ENCODE results near the gene C13orf46. TPM values are rescaled to one million over a fixed set of nuclear protein-coding genes. Genes with fewer than 3 reads are reported as not detected.

C13orf46 gene
- total and polyA plus RNA-seq, 2 donors (not counting 1 experiment from before 2014, with no cell fraction given): 0.50 to 0.56 TPM

GRCh38 chr13:113916330-113916815, 57.5 kb downstream of the C13orf46 start:
- H3K9ac ChIP-seq (ENCODE audit: insufficient read depth, low read length): no peak overlapping the region
- no peaks in the 10 kb centered on the region for H3K9me3 ChIP-seq (ENCODE audit: control insufficient read depth, insufficient read depth, low read depth, low read length)

GRCh38 chr13:113915786-113916329, 58.0 kb downstream of the C13orf46 start:
- Histone ChIP-seq H3K9me3 (ENCODE audit: control insufficient read depth, insufficient read depth, low read depth, low read length) (no peaks in the 10 kb centered on the region), H3K27ac (ENCODE audit: insufficient read depth, low read length) (no peak overlapping the region), H3K27me3 (ENCODE audit: control insufficient read depth, insufficient read depth, low read length) (no peaks in the 10 kb centered on the region), H3K4me2 (ENCODE audit: extremely low read depth, insufficient read depth, low read length) (no peak overlapping the region), H3K79me2 (ENCODE audit: control insufficient read depth, insufficient read depth, low read length) (no peaks in the 10 kb centered on the region), H3K9ac (ENCODE audit: insufficient read depth, low read length) (no peak overlapping the region), H3K4me3 (replicated peaks in 1 of 4; ENCODE audit: control extremely low read depth in 1 of 4, insufficient read depth in 1 of 4, low read depth in 3 of 4, low read length in 4 of 4) (no peak overlapping the region), H3K36me3 (ENCODE audit: control insufficient read depth, insufficient read depth, low read length) (no peaks in the 10 kb centered on the region), H2AFZ (ENCODE audit: low read length) (no peak overlapping the region), H4K20me1 (ENCODE audit: control insufficient read depth, extremely low read depth, insufficient read depth, low read length) (no peaks in the 10 kb centered on the region), H3K4me1 (ENCODE audit: control insufficient read depth, extremely low read depth, insufficient read depth, low read length) (no peaks in the 10 kb centered on the region)
- DNase-seq (ENCODE audit: low read depth in 2 of 2): no peak
- no peak for TF ChIP-seq EZH2 (IDR thresholded peaks at IDR 0.05; ENCODE audit: low read length, missing control alignments)
- no peak for TF ChIP-seq CTCF (conservative IDR thresholded peaks at IDR 0.05 in 1 of 2, IDR thresholded peaks at IDR 0.05 in 1 of 2; ENCODE audit: low read depth in 1 of 2, low read length in 2 of 2)

More at GRCh38 chr13:113916330-113916815, 57.5 kb downstream of the C13orf46 start:
- H4K20me1 ChIP-seq (ENCODE audit: control insufficient read depth, extremely low read depth, insufficient read depth, low read length): no peaks in the 10 kb centered on the region
- H3K27ac ChIP-seq (ENCODE audit: insufficient read depth, low read length): no peak overlapping the region
- no peak overlapping the region for H3K4me3 ChIP-seq (replicated peaks in 1 of 4; ENCODE audit: control extremely low read depth in 1 of 4, insufficient read depth in 1 of 4, low read depth in 3 of 4, low read length in 4 of 4)
- no peaks in the 10 kb centered on the region for H3K36me3 ChIP-seq (ENCODE audit: control insufficient read depth, insufficient read depth, low read length)
- H3K4me1 ChIP-seq (ENCODE audit: control insufficient read depth, extremely low read depth, insufficient read depth, low read length): no peaks in the 10 kb centered on the region
- no peaks in the 10 kb centered on the region for H3K79me2 ChIP-seq (ENCODE audit: control insufficient read depth, insufficient read depth, low read length)
- H3K4me2 ChIP-seq (ENCODE audit: extremely low read depth, insufficient read depth, low read length): no peak overlapping the region
- no peak overlapping the region for H2AFZ ChIP-seq (ENCODE audit: low read length)
- peak in 1 of 2 donors; percentile 84 for DNase-seq (ENCODE audit: low read depth in 2 of 2)
- H3K27me3 ChIP-seq (ENCODE audit: control insufficient read depth, insufficient read depth, low read length): no peaks in the 10 kb centered on the region
- TF ChIP-seq CTCF (conservative IDR thresholded peaks at IDR 0.05 in 1 of 2, IDR thresholded peaks at IDR 0.05 in 1 of 2; ENCODE audit: low read depth in 1 of 2, low read length in 2 of 2) (no peak), EZH2 (IDR thresholded peaks at IDR 0.05; ENCODE audit: low read length, missing control alignments) (no peak)

- no peaks in the 10 kb centered on the region for H3K27me3 ChIP-seq (ENCODE audit: control insufficient read depth, insufficient read depth, low read length)
- DNase-seq (ENCODE audit: low read depth in 2 of 2): no peak
- H3K9me3 ChIP-seq (ENCODE audit: control insufficient read depth, insufficient read depth, low read depth, low read length): no peaks in the 10 kb centered on the region
- no peaks in the 10 kb centered on the region for H3K36me3 ChIP-seq (ENCODE audit: control insufficient read depth, insufficient read depth, low read length)
- H3K79me2 ChIP-seq (ENCODE audit: control insufficient read depth, insufficient read depth, low read length): no peaks in the 10 kb centered on the region
- no peak overlapping the region for H3K9ac ChIP-seq (ENCODE audit: insufficient read depth, low read length)
- no peak overlapping the region for H3K4me3 ChIP-seq (replicated peaks in 1 of 4; ENCODE audit: control extremely low read depth in 1 of 4, insufficient read depth in 1 of 4, low read depth in 3 of 4, low read length in 4 of 4)
- H4K20me1 ChIP-seq (ENCODE audit: control insufficient read depth, extremely low read depth, insufficient read depth, low read length): no peaks in the 10 kb centered on the region
- TF ChIP-seq CTCF (conservative IDR thresholded peaks at IDR 0.05 in 1 of 2, IDR thresholded peaks at IDR 0.05 in 1 of 2; ENCODE audit: low read depth in 1 of 2, low read length in 2 of 2) (peak in 1 of 2 donors; percentile 15), EZH2 (IDR thresholded peaks at IDR 0.05; ENCODE audit: low read length, missing control alignments) (no peak)
- H3K4me1 ChIP-seq (ENCODE audit: control insufficient read depth, extremely low read depth, insufficient read depth, low read length): no peaks in the 10 kb centered on the region
- H3K27ac ChIP-seq (ENCODE audit: insufficient read depth, low read length): no peak overlapping the region
- H2AFZ ChIP-seq (ENCODE audit: low read length): no peak overlapping the region
- no peak overlapping the region for H3K4me2 ChIP-seq (ENCODE audit: extremely low read depth, insufficient read depth, low read length)
Measured at GRCh38 chr13:113915012-113915763, 58.7 kb downstream of the C13orf46 start.

Data from fibroblast of lung (primary cell).